ENCODE data around the gene TTC38. TPM values are rescaled to one million over a fixed set of nuclear protein-coding genes. Genes with fewer than 3 reads are reported as not detected.
A peak's percentile ranks its signal among the peaks of the same experiment; 100 is the strongest.

TTC38 gene
- total RNA-seq, 1 experiment from 2014 or later, result 21.8 TPM

DNA sequence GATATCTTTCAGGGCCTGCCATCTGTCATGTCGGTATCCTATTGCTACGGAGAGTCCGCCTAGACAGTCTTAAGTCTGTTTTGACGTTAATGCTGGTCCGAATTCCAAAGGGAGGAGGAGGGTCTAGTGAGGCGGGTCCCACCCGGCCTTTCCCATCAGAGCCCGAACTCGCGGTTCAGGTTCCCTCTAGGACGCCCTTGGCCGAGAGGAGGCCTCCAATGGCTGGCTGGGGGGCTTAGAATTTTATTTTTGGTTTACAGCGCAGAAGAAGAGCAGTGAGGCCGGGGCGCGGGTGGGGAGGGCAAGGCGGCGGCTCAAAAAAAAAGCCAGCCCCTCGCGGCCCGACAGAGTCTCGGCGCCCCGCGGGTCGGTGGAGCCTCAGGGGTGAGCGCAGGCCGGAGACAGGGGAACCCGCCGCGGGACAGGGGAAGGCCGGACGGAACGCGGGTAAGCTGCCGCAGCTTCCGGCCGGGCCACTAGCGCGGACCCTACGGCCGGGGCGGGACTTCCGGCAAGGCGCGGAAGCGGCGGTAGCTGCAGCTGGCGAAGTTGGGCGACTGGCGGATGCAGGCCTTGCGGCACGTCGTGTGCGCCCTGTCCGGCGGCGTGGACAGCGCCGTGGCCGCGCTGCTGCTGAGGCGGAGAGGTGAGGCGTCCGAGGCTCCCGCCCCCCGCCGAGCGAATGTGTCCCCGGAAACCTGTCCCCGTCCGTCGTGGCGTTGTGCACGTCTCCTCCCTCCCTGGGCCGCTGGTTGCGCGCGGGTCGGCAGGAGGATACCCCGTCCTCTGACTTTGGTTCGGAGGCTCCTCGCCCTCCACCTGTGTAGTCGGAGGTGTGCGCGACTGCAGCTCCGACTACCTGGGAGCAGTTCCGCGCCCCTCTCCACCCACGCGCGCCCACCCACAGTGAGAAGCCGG lies 67.7 kb downstream of the TTC38 start, which contains the start of gene TRMU:
TRMU (plus strand) TSS at position 514 of the 918 bp plus-strand sequence; CDS start at position 565, 51 bp downstream.
- Histone ChIP-seq H3K36me3 (replicated peaks; ENCODE audit: control insufficient read depth, insufficient read depth, low read length) (peaks cover 14% of the 10 kb centered on the region), H3K4me3 (ENCODE audit: insufficient read depth, low read depth, low read length) (peak within 1 kb of the TSS; percentile 98), H3K27me3 (ENCODE audit: control insufficient read depth, insufficient read depth, low read length) (no peaks in the 10 kb centered on the region)
- DNase-seq, result peak; percentile 99

DNA sequence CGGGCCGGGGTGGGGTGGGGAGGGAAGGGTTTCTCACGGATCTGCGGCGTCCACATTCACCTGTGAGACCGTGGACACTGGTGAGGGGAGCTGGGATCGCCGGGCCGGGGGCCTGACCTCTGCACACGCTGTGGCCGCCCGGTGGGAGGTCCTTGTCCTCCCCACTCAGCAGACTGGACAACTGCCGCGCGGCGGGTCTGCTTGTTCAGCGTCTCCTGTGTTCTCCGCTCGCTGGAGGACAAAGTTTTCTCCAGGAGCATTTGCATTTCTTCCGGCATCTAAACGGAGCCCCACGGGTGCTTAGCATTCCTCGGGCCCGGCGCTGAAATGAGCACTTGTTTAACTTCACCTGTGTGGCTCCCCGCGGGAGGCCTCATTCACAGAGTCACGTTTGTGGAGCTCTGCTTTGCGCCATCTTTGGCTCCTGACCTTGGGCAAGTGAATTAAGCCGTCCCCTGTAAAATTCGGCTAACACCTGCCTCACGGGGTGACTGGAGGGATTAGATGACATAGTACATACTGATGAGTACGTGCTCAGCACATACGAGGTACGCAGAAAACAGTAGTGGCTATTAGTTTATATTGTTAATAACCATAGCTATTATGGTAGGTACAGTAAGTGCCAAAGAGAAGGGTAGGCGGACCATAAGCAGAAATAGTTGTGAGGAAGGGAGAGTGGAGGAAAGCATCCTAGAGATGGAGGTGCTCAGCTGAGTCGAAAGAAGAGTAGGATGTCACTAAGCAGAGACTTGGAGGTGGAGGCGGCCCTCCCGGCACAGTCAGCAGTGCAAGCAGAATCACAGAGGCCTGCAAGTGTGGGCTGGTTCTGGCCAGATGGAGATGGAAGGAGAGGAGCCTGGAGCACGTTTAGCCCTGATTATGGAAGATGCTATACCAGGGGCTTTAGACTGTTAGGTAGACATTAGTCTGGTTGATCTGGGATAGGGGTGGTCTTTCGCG lies 68.6 kb downstream of the TTC38 start:
- no peaks in the 10 kb centered on the region for H3K27me3 ChIP-seq (ENCODE audit: control insufficient read depth, insufficient read depth, low read length)
- H3K36me3 ChIP-seq (replicated peaks; ENCODE audit: control insufficient read depth, insufficient read depth, low read length), result peaks cover 14% of the 10 kb centered on the region
- peak overlapping the region; percentile 98 for H3K4me3 ChIP-seq (ENCODE audit: insufficient read depth, low read depth, low read length)
- DNase-seq, result peak; percentile 74

DNA sequence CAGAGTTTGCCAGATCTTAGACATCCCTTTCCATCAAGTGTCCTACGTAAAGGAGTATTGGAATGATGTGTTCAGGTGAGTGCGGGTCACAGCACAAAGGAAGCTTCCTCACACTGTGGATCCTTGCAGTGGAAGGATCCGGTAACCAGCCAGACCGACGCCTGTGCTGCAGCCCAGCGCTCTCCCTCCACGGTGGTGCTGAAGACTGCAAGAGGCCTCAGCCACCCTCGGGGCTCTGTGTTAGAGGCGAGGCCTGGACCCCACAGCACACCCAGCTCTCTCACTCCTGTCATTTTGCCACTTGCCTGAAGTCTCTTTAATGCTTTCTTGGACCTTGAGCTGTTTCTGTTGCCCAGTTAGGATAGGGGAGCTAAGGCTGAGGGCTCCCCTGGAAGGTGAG lies 70.1 kb downstream of the TTC38 start:
- H3K27me3 ChIP-seq (ENCODE audit: control insufficient read depth, insufficient read depth, low read length), result no peaks in the 10 kb centered on the region
- H3K36me3 ChIP-seq (replicated peaks; ENCODE audit: control insufficient read depth, insufficient read depth, low read length), result peaks cover 18% of the 10 kb centered on the region
- DNase-seq, result no peak
- no peak overlapping the region for H3K4me3 ChIP-seq (ENCODE audit: insufficient read depth, low read depth, low read length)

DNA sequence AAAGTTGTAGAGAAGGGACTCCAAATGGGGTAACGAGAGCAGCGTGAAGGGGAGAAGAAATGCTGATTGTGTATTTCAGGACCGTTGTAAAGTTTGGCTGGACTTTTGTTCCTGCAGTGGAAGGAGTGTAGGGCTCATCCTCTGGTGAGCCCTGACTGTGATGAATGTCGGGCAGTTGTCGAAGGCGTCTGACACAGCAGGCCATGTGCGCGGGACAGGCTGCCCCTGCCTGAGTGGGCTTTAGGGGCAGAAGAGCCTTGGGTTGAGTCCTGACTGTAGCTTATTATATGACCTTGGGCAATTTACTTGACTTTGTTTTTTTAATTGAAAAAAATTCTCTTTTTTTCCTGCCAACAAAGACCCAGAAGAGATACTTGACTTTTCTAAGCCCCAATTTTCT lies 70.8 kb downstream of the TTC38 start:
- Histone ChIP-seq H3K27me3 (ENCODE audit: control insufficient read depth, insufficient read depth, low read length) (no peaks in the 10 kb centered on the region), H3K36me3 (replicated peaks; ENCODE audit: control insufficient read depth, insufficient read depth, low read length) (peaks cover 19% of the 10 kb centered on the region), H3K4me3 (ENCODE audit: insufficient read depth, low read depth, low read length) (no peak overlapping the region)
- DNase-seq, result no peak

DNA sequence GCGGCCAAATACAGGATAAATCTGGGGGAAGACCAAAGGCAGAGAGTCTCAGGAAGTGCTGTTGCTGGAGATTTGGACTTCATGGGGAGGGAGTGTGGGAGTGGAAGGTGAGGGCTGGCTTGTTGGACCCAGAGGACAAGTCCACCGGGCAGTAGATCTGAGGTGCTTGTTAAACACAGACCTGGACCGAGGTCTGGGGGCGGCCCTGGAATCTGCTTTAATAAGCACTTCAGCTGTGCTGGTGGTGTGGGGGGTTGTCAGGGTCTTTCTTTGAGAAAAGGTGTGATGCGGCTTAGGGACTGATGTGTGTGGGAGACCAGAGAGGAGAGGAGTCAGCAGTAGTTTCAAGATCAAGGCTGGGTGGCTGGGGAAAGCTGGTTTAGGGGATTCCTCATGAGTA lies 72.1 kb downstream of the TTC38 start:
- Histone ChIP-seq H3K36me3 (replicated peaks; ENCODE audit: control insufficient read depth, insufficient read depth, low read length) (peaks cover 23% of the 10 kb centered on the region), H3K27me3 (ENCODE audit: control insufficient read depth, insufficient read depth, low read length) (no peaks in the 10 kb centered on the region), H3K4me3 (ENCODE audit: insufficient read depth, low read depth, low read length) (no peak overlapping the region)
- no peak for DNase-seq

DNA sequence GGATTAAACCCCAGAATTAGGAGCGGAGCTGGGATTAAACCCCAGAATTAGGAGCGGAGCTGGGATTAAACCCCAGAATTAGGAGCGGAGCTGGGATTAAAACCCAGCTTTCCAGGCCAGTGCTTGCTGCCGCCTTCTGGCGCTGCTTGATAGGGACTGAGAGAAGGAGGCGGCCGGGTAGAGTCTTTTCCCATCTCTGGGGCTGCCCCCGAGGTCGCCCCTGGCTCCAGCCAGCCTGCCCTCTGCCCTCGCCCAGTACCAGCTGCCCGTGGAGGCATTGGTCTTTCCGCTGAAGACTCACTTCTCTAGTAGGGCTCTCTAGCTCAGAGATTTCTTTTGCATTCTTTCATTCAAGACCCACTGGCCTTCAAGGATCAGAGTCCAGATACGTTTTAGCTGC lies 72.9 kb downstream of the TTC38 start:
- Histone ChIP-seq H3K36me3 (replicated peaks; ENCODE audit: control insufficient read depth, insufficient read depth, low read length) (peaks cover 24% of the 10 kb centered on the region), H3K27me3 (ENCODE audit: control insufficient read depth, insufficient read depth, low read length) (no peaks in the 10 kb centered on the region), H3K4me3 (ENCODE audit: insufficient read depth, low read depth, low read length) (no peak overlapping the region)
- DNase-seq, result no peak

Other genes with a start within 250 kb of the TTC38 start
- 1.2 and 7.8 TPM in 2 replicates for gene PPARA, start 117.5 kb upstream of the TTC38 start, total RNA-seq (2014; rRNA removed; shearing (Covaris generic))
- gene CDPF1, start 17.7 kb upstream of the TTC38 start, total RNA-seq (2014; rRNA removed; shearing (Covaris generic)), result 24.5 and 29.3 TPM in 2 replicates
- gene PKDREJ, start 4.7 kb upstream of the TTC38 start, total RNA-seq (2014; rRNA removed; shearing (Covaris generic)), result 0.07 TPM in 1 of 2 replicates, not detected in the other
- gene GTSE1, start 28.9 kb downstream of the TTC38 start, total RNA-seq (2014; rRNA removed; shearing (Covaris generic)), result 38.8 and 42.9 TPM in 2 replicates
- 72.9 and 76.2 TPM in 2 replicates for gene TRMU, start 67.7 kb downstream of the TTC38 start, total RNA-seq (2014; rRNA removed; shearing (Covaris generic))